Breast epithelium (tissue), 3 donors: Measurements from ENCODE around the gene CCAR1.

ENCODE experiments used
- POLR2A ChIP-seq: fragments of 450-650 bp; IDR thresholded peaks from one replicate; pipeline ENCODE4 v1.6.1; 2016; ENCODE audit warnings: antibody characterized with exemption, mild to moderate bottlenecking, moderate library complexity
- POLR2AphosphoS5 ChIP-seq, 3 donors: sonication (generic); formaldehyde crosslinking; IDR thresholded peaks; one replicate each; pipeline ENCODE4 v1.6.1; 2017; ENCODE audit warnings: antibody characterized with exemption in 3 of 3
- TF ChIP-seq, protein P1 (sequence below), 3 donors: fragments of 450-650 bp; IDR thresholded peaks; one replicate each; pipeline ENCODE4 v1.5.1; 2016 to 2017; ENCODE audit warnings: antibody characterized with exemption in 3 of 3, mild to moderate bottlenecking in 3 of 3, moderate library complexity in 3 of 3

DNA sequence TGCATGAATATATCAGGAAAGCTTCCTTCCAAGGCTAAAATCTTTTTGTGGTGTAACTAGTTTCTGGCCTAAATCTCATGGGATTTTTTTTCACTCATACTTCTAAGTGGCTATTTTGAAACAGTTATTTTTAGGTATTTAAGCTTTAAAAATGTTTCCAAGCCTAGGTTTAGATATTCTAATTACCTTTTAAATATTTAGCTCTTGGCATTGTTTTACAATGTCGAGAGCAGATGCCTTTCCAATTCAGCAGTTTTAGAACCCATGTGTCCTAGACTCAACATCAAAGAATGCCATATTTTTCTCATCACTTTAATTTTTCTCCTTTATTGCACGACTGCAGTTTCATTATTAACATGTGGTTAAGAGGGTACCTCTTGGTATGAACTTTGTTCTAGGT lies 79.2 kb downstream of the CCAR1 start:
- TF ChIP-seq POLR2AphosphoS5 (IDR thresholded peaks at IDR 0.05): no peak
- TF ChIP-seq, protein P1, sequence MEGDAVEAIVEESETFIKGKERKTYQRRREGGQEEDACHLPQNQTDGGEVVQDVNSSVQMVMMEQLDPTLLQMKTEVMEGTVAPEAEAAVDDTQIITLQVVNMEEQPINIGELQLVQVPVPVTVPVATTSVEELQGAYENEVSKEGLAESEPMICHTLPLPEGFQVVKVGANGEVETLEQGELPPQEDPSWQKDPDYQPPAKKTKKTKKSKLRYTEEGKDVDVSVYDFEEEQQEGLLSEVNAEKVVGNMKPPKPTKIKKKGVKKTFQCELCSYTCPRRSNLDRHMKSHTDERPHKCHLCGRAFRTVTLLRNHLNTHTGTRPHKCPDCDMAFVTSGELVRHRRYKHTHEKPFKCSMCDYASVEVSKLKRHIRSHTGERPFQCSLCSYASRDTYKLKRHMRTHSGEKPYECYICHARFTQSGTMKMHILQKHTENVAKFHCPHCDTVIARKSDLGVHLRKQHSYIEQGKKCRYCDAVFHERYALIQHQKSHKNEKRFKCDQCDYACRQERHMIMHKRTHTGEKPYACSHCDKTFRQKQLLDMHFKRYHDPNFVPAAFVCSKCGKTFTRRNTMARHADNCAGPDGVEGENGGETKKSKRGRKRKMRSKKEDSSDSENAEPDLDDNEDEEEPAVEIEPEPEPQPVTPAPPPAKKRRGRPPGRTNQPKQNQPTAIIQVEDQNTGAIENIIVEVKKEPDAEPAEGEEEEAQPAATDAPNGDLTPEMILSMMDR (IDR thresholded peaks at IDR 0.05): no peak
- no peak for TF ChIP-seq POLR2A
